CD14-positive monocyte (primary cell): ENCODE results near the gene SLC25A46. TPM values are rescaled to one million over a fixed set of nuclear protein-coding genes. Genes with fewer than 3 reads are reported as not detected.

ENCODE experiments used
- DNase-seq, 3 donors: peaks; one replicate each; pipeline ENCODE4 v3.0.0-alpha.2; 2011 to 2022
- H2AFZ ChIP-seq: 2 replicates; pipeline ENCODE4 v1.6.0; 2012; ENCODE audit warnings: mild to moderate bottlenecking, low read depth, low read length, inconsistent platforms; ENCODE audit not compliant: insufficient read depth, poor library complexity, severe bottlenecking
- H3K27ac ChIP-seq, 2 donors: 1 replicate in 1 of 2; 2 replicates in 1 of 2; pipeline ENCODE4 v1.5.1; 2012 to 2013; ENCODE audit warnings: low read length in 2 of 2, control low read depth in 1 of 2, inconsistent platforms in 1 of 2, low read depth in 1 of 2, mild to moderate bottlenecking in 1 of 2
- H3K27me3 ChIP-seq, 2 donors: one replicate each; pipeline versions ENCODE4 v1.6.0 to v1.6.1; 2011 to 2013; ENCODE audit warnings: low read length in 2 of 2; ENCODE audit not compliant: control insufficient read depth in 2 of 2, insufficient read depth in 2 of 2
- H3K36me3 ChIP-seq, 2 donors: replicated peaks in 1 of 2; 1 replicate in 1 of 2; 2 replicates in 1 of 2; pipeline versions ENCODE4 v1.5.1 to v1.6.1; 2012 to 2013; ENCODE audit warnings: low read length in 2 of 2, control low read depth in 1 of 2, inconsistent platforms in 1 of 2, mild to moderate bottlenecking in 1 of 2; ENCODE audit not compliant: insufficient read depth in 2 of 2, control insufficient read depth in 1 of 2
- H3K4me1 ChIP-seq, 2 donors: 1 replicate in 1 of 2; 2 replicates in 1 of 2; pipeline versions ENCODE4 v1.5.1 to v1.6.1; 2012 to 2013; ENCODE audit warnings: low read length in 2 of 2, control low read depth in 1 of 2, inconsistent platforms in 1 of 2, mild to moderate bottlenecking in 1 of 2, moderate library complexity in 1 of 2; ENCODE audit not compliant: insufficient read depth in 2 of 2, control insufficient read depth in 1 of 2
- H3K4me2 ChIP-seq: replicated peaks from 2 replicates; pipeline ENCODE3; 2012; ENCODE audit warnings: low read length, moderate library complexity, mild to moderate bottlenecking; ENCODE audit not compliant: poor library complexity, severe bottlenecking; ENCODE audit errors: extremely low read depth
- H3K4me3 ChIP-seq, 3 experiments: fragments of 200-600 bp in 1 of 3; sonication (generic) in 1 of 3; replicated peaks in 1 of 3; 1 replicate in 2 of 3; 2 replicates in 1 of 3; pipeline ENCODE4 v1.5.1; 2011 to 2013; ENCODE audit warnings: low read length in 3 of 3, mild to moderate bottlenecking in 3 of 3, control low read depth in 2 of 3, low read depth in 2 of 3, inconsistent platforms in 1 of 3, moderate library complexity in 1 of 3
- H3K79me2 ChIP-seq: 2 replicates; pipeline ENCODE4 v1.6.0; 2012; ENCODE audit warnings: mild to moderate bottlenecking, control low read depth, inconsistent platforms, low read length, moderate library complexity; ENCODE audit not compliant: insufficient read depth
- H3K9ac ChIP-seq: 2 replicates; pipeline ENCODE4 v1.6.0; 2017; ENCODE audit warnings: low read length, mild to moderate bottlenecking; ENCODE audit not compliant: insufficient read depth, poor library complexity, severe bottlenecking
- H3K9me3 ChIP-seq, 2 donors: replicated peaks in 1 of 2; 1 replicate in 1 of 2; 2 replicates in 1 of 2; pipeline versions ENCODE4 v1.5.1 to v1.6.1; 2012 to 2013; ENCODE audit warnings: low read length in 2 of 2, control low read depth in 1 of 2; ENCODE audit not compliant: control insufficient read depth in 1 of 2, insufficient read depth in 1 of 2
- H4K20me1 ChIP-seq: 2 replicates; pipeline ENCODE4 v1.6.0; 2012; ENCODE audit warnings: mild to moderate bottlenecking, low read length, control low read depth, moderate library complexity; ENCODE audit not compliant: insufficient read depth
- H3K27ac Mint-ChIP-seq, 7 donors: one replicate each; pipeline ENCODE4 v1.8.0; 2020; ENCODE audit warnings: mild to moderate bottlenecking in 7 of 7, mixed read lengths in 7 of 7, moderate library complexity in 6 of 7, inconsistent platforms in 2 of 7
- H3K27me3 Mint-ChIP-seq, 3 donors: one replicate each; pipeline ENCODE4 v1.8.0; 2021 to 2022; ENCODE audit warnings: low read depth in 3 of 3, mild to moderate bottlenecking in 3 of 3, mixed read lengths in 3 of 3, moderate library complexity in 3 of 3, inconsistent platforms in 1 of 3
- H3K36me3 Mint-ChIP-seq, 2 donors: one replicate each; pipeline ENCODE4 v1.8.0; 2020; ENCODE audit warnings: mixed read lengths in 2 of 2, inconsistent platforms in 1 of 2, mild to moderate bottlenecking in 1 of 2
- H3K4me1 Mint-ChIP-seq: one replicate; pipeline ENCODE4 v1.8.0; 2020; ENCODE audit warnings: mild to moderate bottlenecking, mixed read lengths
- H3K4me3 Mint-ChIP-seq, 2 donors: one replicate each; pipeline ENCODE4 v1.8.0; 2020; ENCODE audit warnings: mild to moderate bottlenecking in 2 of 2, mixed read lengths in 2 of 2, moderate library complexity in 1 of 2
- H3K9me3 Mint-ChIP-seq, 7 donors: one replicate each; pipeline ENCODE4 v1.8.0; 2020 to 2022; ENCODE audit warnings: mixed read lengths in 7 of 7, mild to moderate bottlenecking in 6 of 7, moderate library complexity in 6 of 7, inconsistent platforms in 2 of 7
- CTCF ChIP-seq: fragments of 200-600 bp; IDR thresholded peaks from one replicate; pipeline ENCODE4 v1.8.0; 2022; ENCODE audit warnings: antibody characterized with exemption, mild to moderate bottlenecking
- WGBS: methylation state at CpG from one replicate; pipeline ENCODE4 v1.1.5; 2013; ENCODE audit warnings: missing lambda C conversion rate; ENCODE audit not compliant: insufficient coverage; 5-methylcytosine and 5-hydroxymethylcytosine counted together
- intact Hi-C, 2 donors: fragments of 100-400 bp; cut with micrococcal nuclease; formaldehyde crosslinking; loops; one replicate each; pipeline versions ENCODE4 v1.15.0 to v1.15.1; 2023
- polyA plus RNA-seq, 3 donors: library from polyadenylated mRNA; depleted of rRNA in 1 of 3; unstranded in 2 of 3; stranded (reverse) in 1 of 3; fragments of 300-500 nt in 2 of 3; fragments of >200 nt in 1 of 3; fragmentation: Illumina TruSeq in 2 of 3; gene quantifications; 1 replicate in 2 of 3; 2 replicates in 1 of 3; pipeline ENCODE4 v1.2.3, GENCODE V29; 2012 to 2021

The SLC25A46 gene
- polyA plus RNA-seq, 3 donors = 20.1 to 32.2 (median 29.7) TPM

- peaks cover 71 to 96% of the 10 kb centered on the region in 2 donors for H3K36me3 ChIP-seq
- Mint-ChIP-seq H3K27me3 (peaks cover 0 to 1% (median 0%) of the 10 kb centered on the region in 3 donors), H3K4me3 (no peak overlapping the region), H3K4me1 (no peaks in the 10 kb centered on the region), H3K9me3 (no peaks in the 10 kb centered on the region), H3K27ac (no peak overlapping the region), H3K36me3 (peaks cover 57 to 72% of the 10 kb centered on the region in 2 donors)
- H3K9me3 ChIP-seq = no peaks in the 10 kb centered on the region
- H3K9ac ChIP-seq = no peak overlapping the region
- no peaks in the 10 kb centered on the region for H3K79me2 ChIP-seq
- TF ChIP-seq CTCF = no peak
- no peak overlapping the region for H3K4me2 ChIP-seq
- no peak for DNase-seq
- H3K4me1 ChIP-seq = no peaks in the 10 kb centered on the region
- no peak overlapping the region for H2AFZ ChIP-seq
- no peak overlapping the region for H3K4me3 ChIP-seq
- intact Hi-C loops = no loop called here
- 56% methylated on average over 2 of the region's 8 CpGs for WGBS
- no peak overlapping the region for H3K27ac ChIP-seq
- H4K20me1 ChIP-seq = no peaks in the 10 kb centered on the region
- H3K27me3 ChIP-seq = no peaks in the 10 kb centered on the region
These were observed 13.3 kb downstream of the SLC25A46 start for GRCh38 chr5:110751902-110752762.

GRCh38 chr5:110752953-110753352, 14.1 kb downstream of the SLC25A46 start:
- Mint-ChIP-seq H3K4me1 (no peaks in the 10 kb centered on the region), H3K9me3 (no peaks in the 10 kb centered on the region), H3K4me3 (no peak overlapping the region), H3K27ac (no peak overlapping the region), H3K27me3 (no peaks in the 10 kb centered on the region), H3K36me3 (peaks cover 53 to 65% of the 10 kb centered on the region in 2 donors)
- intact Hi-C loops = no loop called here
- no peaks in the 10 kb centered on the region for H3K9me3 ChIP-seq
- no peak for DNase-seq
- WGBS = 91% methylated on average over 1 of the region's 1 CpG
- H3K4me3 ChIP-seq = no peak overlapping the region
- TF ChIP-seq CTCF = no peak
- peaks cover 71 to 98% of the 10 kb centered on the region in 2 donors for H3K36me3 ChIP-seq
- no peak overlapping the region for H3K27ac ChIP-seq
- H3K79me2 ChIP-seq = no peaks in the 10 kb centered on the region
- no peaks in the 10 kb centered on the region for H4K20me1 ChIP-seq
- H3K4me1 ChIP-seq = no peaks in the 10 kb centered on the region
- H3K9ac ChIP-seq = no peak overlapping the region
- H3K4me2 ChIP-seq = no peak overlapping the region
- no peak overlapping the region for H2AFZ ChIP-seq
- no peaks in the 10 kb centered on the region for H3K27me3 ChIP-seq
